Neuronal stem cell (in vitro differentiated cells): ENCODE data around the gene C2orf92.
A peak's percentile ranks its signal among the peaks of the same experiment; 100 is the strongest.

ENCODE experiments used
- DNase-seq: peaks from one replicate; pipeline ENCODE4 v3.0.0-alpha.2; 2013; ENCODE audit warnings: low spot score
- H2AFZ ChIP-seq: one replicate; pipeline ENCODE4 v1.6.1; 2013; ENCODE audit warnings: mild to moderate bottlenecking, low read length, inconsistent platforms
- H2AK5ac ChIP-seq: 2 replicates; pipeline ENCODE4 v1.6.1; 2013; ENCODE audit warnings: low read depth, mild to moderate bottlenecking, inconsistent platforms, low read length, moderate library complexity, mixed read lengths
- H2BK120ac ChIP-seq: 2 replicates; pipeline ENCODE4 v1.6.1; 2013; ENCODE audit warnings: low read depth, mild to moderate bottlenecking, inconsistent platforms, low read length, moderate library complexity, mixed read lengths
- H2BK12ac ChIP-seq: one replicate; pipeline ENCODE4 v1.6.1; 2013; ENCODE audit warnings: low read length, inconsistent platforms
- H2BK15ac ChIP-seq: 2 replicates; pipeline ENCODE4 v1.6.1; 2013; ENCODE audit warnings: mild to moderate bottlenecking, low read length, inconsistent platforms, mixed read lengths
- H2BK5ac ChIP-seq: one replicate; pipeline ENCODE4 v1.6.1; 2013; ENCODE audit warnings: inconsistent platforms, mild to moderate bottlenecking, low read length, moderate library complexity
- H3K14ac ChIP-seq: one replicate; pipeline ENCODE4 v1.6.1; 2013; ENCODE audit warnings: low read length, inconsistent platforms
- H3K18ac ChIP-seq: 2 replicates; pipeline ENCODE4 v1.6.1; 2013; ENCODE audit warnings: low read length, inconsistent platforms
- H3K23ac ChIP-seq: 2 replicates; pipeline ENCODE4 v1.6.1; 2013; ENCODE audit warnings: low read depth, mild to moderate bottlenecking, mixed read lengths, low read length, inconsistent platforms; ENCODE audit not compliant: poor library complexity
- H3K27ac ChIP-seq: replicated peaks from 3 replicates; pipeline ENCODE4 v1.5.1; 2013; ENCODE audit warnings: low read length, inconsistent platforms
- H3K27me3 ChIP-seq, 3 experiments: 2 replicates each; pipeline ENCODE4 v1.6.1; 2013; ENCODE audit warnings: low read length in 3 of 3, mild to moderate bottlenecking in 2 of 3, inconsistent platforms in 1 of 3, low read depth in 1 of 3, mixed read lengths in 1 of 3, moderate library complexity in 1 of 3; ENCODE audit not compliant: control insufficient read depth in 3 of 3, insufficient read depth in 3 of 3
- H3K36me3 ChIP-seq, 2 donors: replicated peaks in 1 of 2; 2 replicates each; pipeline ENCODE4 v1.6.1; 2013; ENCODE audit warnings: low read length in 2 of 2; ENCODE audit not compliant: control insufficient read depth in 2 of 2, insufficient read depth in 2 of 2
- H3K4ac ChIP-seq: 2 replicates; pipeline ENCODE4 v1.6.1; 2013; ENCODE audit warnings: inconsistent platforms, mild to moderate bottlenecking, low read length, moderate library complexity
- H3K4me1 ChIP-seq, 2 donors: 1 replicate in 1 of 2; 2 replicates in 1 of 2; pipeline ENCODE4 v1.6.1; 2013; ENCODE audit warnings: low read length in 2 of 2, low read depth in 1 of 2; ENCODE audit not compliant: control insufficient read depth in 2 of 2, insufficient read depth in 1 of 2
- H3K4me2 ChIP-seq: one replicate; pipeline ENCODE4 v1.6.1; 2013; ENCODE audit warnings: mild to moderate bottlenecking, low read length, inconsistent platforms; ENCODE audit not compliant: insufficient read depth, poor library complexity, severe bottlenecking
- H3K4me3 ChIP-seq, 2 donors: 2 replicates each; pipeline ENCODE4 v1.5.1; 2013; ENCODE audit warnings: low read length in 2 of 2, mild to moderate bottlenecking in 2 of 2, inconsistent platforms in 1 of 2, moderate library complexity in 1 of 2
- H3K79me1 ChIP-seq: one replicate; pipeline ENCODE4 v1.6.1; 2013; ENCODE audit warnings: low read depth, mild to moderate bottlenecking, inconsistent platforms, low read length, moderate library complexity
- H3K9ac ChIP-seq: one replicate; pipeline ENCODE4 v1.6.1; 2013; ENCODE audit warnings: mild to moderate bottlenecking, low read depth, low read length, inconsistent platforms; ENCODE audit not compliant: poor library complexity
- H3K9me3 ChIP-seq, 2 donors: replicated peaks in 1 of 2; 2 replicates each; pipeline versions ENCODE3 to v1.6.1; 2013; ENCODE audit warnings: low read length in 2 of 2, mild to moderate bottlenecking in 2 of 2, inconsistent platforms in 1 of 2, low read depth in 1 of 2, mixed read lengths in 1 of 2, moderate library complexity in 1 of 2; ENCODE audit not compliant: control insufficient read depth in 2 of 2, insufficient read depth in 1 of 2
- H4K8ac ChIP-seq: one replicate; pipeline ENCODE4 v1.6.1; 2013; ENCODE audit warnings: low read depth, mild to moderate bottlenecking, inconsistent platforms, low read length, moderate library complexity
- H4K91ac ChIP-seq: one replicate; pipeline ENCODE4 v1.6.1; 2013; ENCODE audit warnings: low read length, low read depth, mild to moderate bottlenecking, inconsistent platforms; ENCODE audit not compliant: poor library complexity
- WGBS, 2 donors: extraction: QIAGEN DNeasy Blood & Tissue Kit; methylation state at CpG; one replicate each; pipeline ENCODE4 v1.1.7; 2013; ENCODE audit warnings: missing lambda C conversion rate in 2 of 2, mixed read lengths in 1 of 2; ENCODE audit not compliant: insufficient read length in 2 of 2, insufficient replicate concordance in 1 of 2; ENCODE audit errors: extremely low coverage in 2 of 2; 5-methylcytosine and 5-hydroxymethylcytosine counted together

Gene C2orf92

DNA sequence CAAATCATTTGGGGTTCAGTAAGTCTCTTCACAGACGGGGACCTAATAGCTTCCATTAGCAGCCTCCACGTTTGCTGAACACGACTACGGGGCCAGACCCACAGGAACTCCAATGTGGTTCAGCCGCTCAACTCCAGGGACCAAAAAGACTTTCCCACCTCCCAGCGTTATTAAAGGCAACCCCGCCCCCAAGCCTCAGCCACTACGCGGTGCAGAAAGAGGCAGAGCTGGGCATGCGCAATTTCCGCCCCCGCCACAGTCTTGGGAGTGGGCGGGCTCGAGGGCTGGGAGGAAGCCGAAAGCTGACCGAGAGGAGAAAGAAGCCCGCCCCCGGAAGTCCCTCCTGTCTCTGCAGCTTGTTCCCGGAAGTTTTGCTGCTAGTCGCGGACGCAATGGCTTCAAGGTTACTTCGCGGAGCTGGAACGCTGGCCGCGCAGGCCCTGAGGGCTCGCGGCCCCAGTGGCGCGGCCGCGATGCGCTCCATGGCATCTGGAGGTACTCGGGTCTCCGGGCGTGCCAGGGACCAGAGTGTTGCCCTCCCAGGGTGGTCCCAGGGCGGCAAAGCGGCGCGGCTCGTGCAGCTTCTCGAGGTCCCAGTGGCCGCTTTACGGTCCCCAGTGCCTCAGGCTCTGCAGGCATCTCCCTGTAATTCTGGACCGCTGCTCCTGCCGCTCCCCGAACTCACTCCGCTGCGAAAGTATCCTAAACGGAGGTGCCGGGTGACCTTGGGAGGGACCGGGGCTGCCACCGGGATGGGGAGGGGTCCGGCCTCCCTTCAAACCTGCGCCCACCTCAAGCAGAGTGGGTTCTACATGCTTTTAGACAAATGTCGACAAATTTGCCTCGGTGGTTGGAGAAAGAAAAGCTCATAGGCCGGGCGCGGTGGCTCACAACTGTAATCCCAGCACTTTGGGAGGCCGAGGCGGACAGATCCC, 23.6 kb upstream of the C2orf92 start, which contains the start of gene COX5B:
Gene COX5B (plus strand): TSS at position 368 of the 935 bp plus-strand sequence. CDS start 25 bp downstream, at position 393.
- Histone ChIP-seq H2BK15ac (peak within 1 kb of the TSS; percentile 84), H3K18ac (peak within 1 kb of the TSS; percentile 92), H3K4ac (peak within 1 kb of the TSS; percentile 68), H2AK5ac (peak within 1 kb of the TSS; percentile 52), H3K14ac (peak within 1 kb of the TSS; percentile 73), H3K4me2 (peak within 1 kb of the TSS; percentile 90), H3K9ac (peak within 1 kb of the TSS; percentile 98), H3K23ac (peak within 1 kb of the TSS; percentile 94), H3K4me3 (peak within 1 kb of the TSS; percentile 82 to 98), H3K4me1 (peaks cover 5 to 6% of the 10 kb centered on the region in 2 donors), H2AFZ (peak within 1 kb of the TSS; percentile 91), H4K91ac (no peak within 1 kb of the TSS), H3K79me1 (peaks cover 3% of the 10 kb centered on the region), H3K9me3 (no peaks in the 10 kb centered on the region), H4K8ac (no peak within 1 kb of the TSS), H2BK120ac (peak within 1 kb of the TSS; percentile 73), H2BK5ac (peak within 1 kb of the TSS; percentile 2), H3K36me3 (peaks cover 11 to 39% of the 10 kb centered on the region in 2 donors), H2BK12ac (no peak within 1 kb of the TSS), H3K27ac (peak within 1 kb of the TSS; percentile 86), H3K27me3 (no peaks in the 10 kb centered on the region)
- no CpG with 5 or more reads among the region's 63 CpGs for WGBS, 2 donors
- DNase-seq: peak; percentile 96

DNA sequence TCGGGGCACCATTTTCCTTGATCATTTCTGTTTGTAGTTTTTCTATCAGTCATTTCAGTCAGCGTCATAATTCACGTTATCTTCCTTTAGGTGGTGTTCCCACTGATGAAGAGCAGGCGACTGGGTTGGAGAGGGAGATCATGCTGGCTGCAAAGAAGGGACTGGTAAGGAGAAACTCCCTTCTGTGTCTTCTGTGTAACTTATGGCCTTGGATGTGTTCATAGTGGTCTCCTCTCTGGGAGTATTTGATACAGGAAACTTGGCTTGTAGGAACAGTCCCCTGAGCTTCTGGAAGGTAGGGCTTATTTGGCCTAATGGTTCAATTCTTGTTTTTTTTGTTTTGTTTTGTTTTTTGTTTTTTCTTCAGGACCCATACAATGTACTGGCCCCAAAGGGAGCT, 22.5 kb upstream of the C2orf92 start:
- Histone ChIP-seq H3K14ac (no peak overlapping the region), H3K36me3 (peaks cover 11 to 43% of the 10 kb centered on the region in 2 donors), H3K18ac (no peak overlapping the region), H3K9me3 (no peaks in the 10 kb centered on the region), H3K79me1 (peaks cover 3% of the 10 kb centered on the region), H2BK5ac (no peak overlapping the region), H3K9ac (no peak overlapping the region), H3K23ac (no peak overlapping the region), H3K4me2 (no peak overlapping the region), H3K4me3 (peak overlapping the region in 1 of 2 donors; percentile 82), H3K4me1 (peaks cover 5 to 6% of the 10 kb centered on the region in 2 donors), H2BK120ac (no peak overlapping the region), H2AK5ac (no peak overlapping the region), H2BK15ac (no peak overlapping the region), H3K27me3 (no peaks in the 10 kb centered on the region), H3K27ac (no peak overlapping the region), H4K8ac (no peak overlapping the region), H2BK12ac (no peak overlapping the region), H3K4ac (no peak overlapping the region), H4K91ac (no peak overlapping the region), H2AFZ (no peak overlapping the region)
- WGBS, 2 donors: no CpG with 5 or more reads among the region's 4 CpGs
- DNase-seq: no peak

DNA sequence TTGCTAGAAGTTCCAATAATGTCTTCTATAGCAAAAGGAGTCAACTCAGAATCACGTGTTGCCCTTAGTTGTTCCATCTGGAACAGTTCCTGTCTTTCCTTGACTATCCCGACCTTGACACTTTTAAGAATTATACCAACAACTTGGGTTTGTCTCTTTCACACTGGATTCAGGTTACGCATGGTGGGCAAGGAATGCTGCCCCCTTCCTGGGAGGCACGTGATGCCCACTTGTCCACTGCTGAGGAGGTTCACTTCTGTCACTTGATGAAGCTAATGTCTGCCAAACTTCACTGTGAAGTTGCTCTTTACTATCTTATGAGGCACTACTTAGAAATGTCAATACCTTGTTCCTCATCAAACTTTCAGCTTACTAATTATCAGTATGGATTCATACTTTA, 18.4 kb upstream of the C2orf92 start:
- no peak overlapping the region for H3K27ac ChIP-seq
- H3K14ac ChIP-seq: no peak overlapping the region
- H2AFZ ChIP-seq: no peak overlapping the region
- no peak overlapping the region for H4K8ac ChIP-seq
- no peak overlapping the region for H3K4ac ChIP-seq
- H2BK15ac ChIP-seq: no peak overlapping the region
- H3K4me2 ChIP-seq: no peak overlapping the region
- DNase-seq: no peak
- no CpG with 5 or more reads among the region's 4 CpGs for WGBS, 2 donors
- H3K18ac ChIP-seq: no peak overlapping the region
- H2BK5ac ChIP-seq: no peak overlapping the region
- H2BK12ac ChIP-seq: no peak overlapping the region
- peaks cover 13 to 20% of the 10 kb centered on the region in 2 donors for H3K9me3 ChIP-seq
- peaks cover 3% of the 10 kb centered on the region in 2 donors for H3K4me1 ChIP-seq
- H3K23ac ChIP-seq: no peak overlapping the region
- H3K36me3 ChIP-seq: peaks cover 27 to 68% of the 10 kb centered on the region in 2 donors
- no peak overlapping the region for H4K91ac ChIP-seq
- H3K9ac ChIP-seq: no peak overlapping the region
- H3K4me3 ChIP-seq: no peak overlapping the region
- H3K79me1 ChIP-seq: peaks cover 3% of the 10 kb centered on the region
- no peak overlapping the region for H2AK5ac ChIP-seq
- no peaks in the 10 kb centered on the region for H3K27me3 ChIP-seq
- H2BK120ac ChIP-seq: no peak overlapping the region

DNA sequence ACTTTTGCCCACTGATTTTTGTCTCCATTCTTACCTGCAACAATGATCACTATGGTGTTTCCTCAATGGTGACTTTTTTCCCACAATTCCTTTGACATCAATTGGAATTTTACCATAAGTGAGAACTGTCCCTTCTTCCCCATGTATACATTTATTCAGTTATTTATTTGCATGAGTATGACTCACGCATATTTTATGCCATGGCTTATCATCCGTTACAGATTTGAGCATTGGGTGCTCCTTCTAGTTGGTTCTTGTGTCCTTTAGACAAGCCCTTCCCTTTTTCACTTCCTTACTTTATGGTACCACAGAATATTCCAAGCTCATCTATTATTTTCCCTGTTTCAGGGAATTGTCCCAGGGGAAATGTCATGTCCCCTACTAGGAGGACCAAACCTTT, 16.0 kb upstream of the C2orf92 start:
- WGBS, 2 donors: no CpG with 5 or more reads among the region's 2 CpGs
- peaks cover 39 to 74% of the 10 kb centered on the region in 2 donors for H3K36me3 ChIP-seq
- no peak overlapping the region for H3K14ac ChIP-seq
- H2BK12ac ChIP-seq: no peak overlapping the region
- no peak overlapping the region for H2AK5ac ChIP-seq
- H2BK120ac ChIP-seq: no peak overlapping the region
- H3K4me3 ChIP-seq: no peak overlapping the region
- no peak overlapping the region for H4K8ac ChIP-seq
- H3K4me2 ChIP-seq: no peak overlapping the region
- H2AFZ ChIP-seq: no peak overlapping the region
- no peaks in the 10 kb centered on the region for H3K4me1 ChIP-seq
- peaks cover 13 to 20% of the 10 kb centered on the region in 2 donors for H3K9me3 ChIP-seq
- DNase-seq: no peak
- no peak overlapping the region for H3K23ac ChIP-seq
- H3K79me1 ChIP-seq: peaks cover 6% of the 10 kb centered on the region
- H3K9ac ChIP-seq: no peak overlapping the region
- no peak overlapping the region for H3K18ac ChIP-seq
- no peak overlapping the region for H2BK5ac ChIP-seq
- no peak overlapping the region for H3K4ac ChIP-seq
- H3K27me3 ChIP-seq: no peaks in the 10 kb centered on the region
- no peak overlapping the region for H4K91ac ChIP-seq
- no peak overlapping the region for H2BK15ac ChIP-seq
- H3K27ac ChIP-seq: no peak overlapping the region
